ENCODE data around the gene MAG. TPM values are rescaled to one million over a fixed set of nuclear protein-coding genes. Genes with fewer than 3 reads are reported as not detected.

Gene MAG
- total and polyA plus RNA-seq, 9 of the 15 experiments (the other 6 are each of a cell fraction or from before 2014, with no cell fraction given): 0.11 to 10.0 (median 1.6) TPM

DNA sequence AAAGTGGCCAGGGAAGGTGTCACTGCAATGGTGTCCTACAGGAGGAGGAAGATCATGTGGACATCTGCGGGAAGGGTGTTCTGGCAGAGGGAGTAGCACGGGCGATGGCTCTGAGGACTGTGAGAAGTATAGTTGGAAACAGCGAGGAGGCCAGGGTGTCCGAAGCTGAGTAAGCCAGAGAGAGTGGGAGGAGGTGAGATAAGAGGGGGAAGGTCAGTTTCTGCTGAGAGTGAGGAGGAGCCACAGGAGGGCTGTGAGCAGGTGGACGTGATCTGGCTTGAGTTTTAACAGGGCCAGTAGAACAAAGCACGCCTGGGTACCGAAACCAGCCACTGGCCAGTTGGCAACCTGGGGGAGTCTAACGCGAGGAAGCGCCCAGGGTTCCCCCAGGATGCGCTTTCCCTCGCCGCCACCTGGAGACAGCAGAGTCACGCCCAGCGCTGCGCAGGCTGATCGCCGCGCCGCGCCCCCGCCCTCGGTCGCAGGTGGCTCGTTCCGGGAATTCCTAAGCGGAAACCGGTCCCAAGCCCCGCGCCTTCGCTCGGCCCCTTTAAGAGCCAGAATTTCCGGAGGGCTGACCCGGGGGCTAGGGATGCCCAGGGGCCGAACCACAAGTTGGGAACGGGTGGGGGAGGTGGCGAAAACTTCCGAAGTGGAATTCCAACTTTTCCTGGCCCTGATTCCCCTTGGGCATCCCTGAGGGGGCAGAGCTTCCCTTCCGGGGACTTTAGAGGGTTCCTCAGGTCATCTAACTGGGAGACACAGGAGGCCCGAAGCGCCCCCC is 44.2 kb upstream of the MAG start (continued):
- TF ChIP-seq, protein P1, sequence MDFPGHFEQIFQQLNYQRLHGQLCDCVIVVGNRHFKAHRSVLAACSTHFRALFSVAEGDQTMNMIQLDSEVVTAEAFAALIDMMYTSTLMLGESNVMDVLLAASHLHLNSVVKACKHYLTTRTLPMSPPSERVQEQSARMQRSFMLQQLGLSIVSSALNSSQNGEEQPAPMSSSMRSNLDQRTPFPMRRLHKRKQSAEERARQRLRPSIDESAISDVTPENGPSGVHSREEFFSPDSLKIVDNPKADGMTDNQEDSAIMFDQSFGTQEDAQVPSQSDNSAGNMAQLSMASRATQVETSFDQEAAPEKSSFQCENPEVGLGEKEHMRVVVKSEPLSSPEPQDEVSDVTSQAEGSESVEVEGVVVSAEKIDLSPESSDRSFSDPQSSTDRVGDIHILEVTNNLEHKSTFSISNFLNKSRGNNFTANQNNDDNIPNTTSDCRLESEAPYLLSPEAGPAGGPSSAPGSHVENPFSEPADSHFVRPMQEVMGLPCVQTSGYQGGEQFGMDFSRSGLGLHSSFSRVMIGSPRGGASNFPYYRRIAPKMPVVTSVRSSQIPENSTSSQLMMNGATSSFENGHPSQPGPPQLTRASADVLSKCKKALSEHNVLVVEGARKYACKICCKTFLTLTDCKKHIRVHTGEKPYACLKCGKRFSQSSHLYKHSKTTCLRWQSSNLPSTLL (IDR thresholded peaks at IDR 0.05): no peak
- TF ChIP-seq ZC3H11A (IDR thresholded peaks at IDR 0.05; ENCODE audit: low read depth, low read length): 0 out of 2 replicates have a peak, but pooled peaks have one; percentile 10
- TF ChIP-seq PML (IDR thresholded peaks at IDR 0.05; ENCODE audit: low read length): no peak; the same call in 1 of the 2 replicates
- TF ChIP-seq POLR3A (IDR thresholded peaks at IDR 0.05; ENCODE audit: borderline replicate concordance, extremely low read depth, insufficient read depth, insufficient read length): no peak
- TF ChIP-seq FOXK1 (CRISPR knock-in tag; IDR thresholded peaks at IDR 0.05; ENCODE audit: borderline replicate concordance): no peak
- TF ChIP-seq, protein P2, sequence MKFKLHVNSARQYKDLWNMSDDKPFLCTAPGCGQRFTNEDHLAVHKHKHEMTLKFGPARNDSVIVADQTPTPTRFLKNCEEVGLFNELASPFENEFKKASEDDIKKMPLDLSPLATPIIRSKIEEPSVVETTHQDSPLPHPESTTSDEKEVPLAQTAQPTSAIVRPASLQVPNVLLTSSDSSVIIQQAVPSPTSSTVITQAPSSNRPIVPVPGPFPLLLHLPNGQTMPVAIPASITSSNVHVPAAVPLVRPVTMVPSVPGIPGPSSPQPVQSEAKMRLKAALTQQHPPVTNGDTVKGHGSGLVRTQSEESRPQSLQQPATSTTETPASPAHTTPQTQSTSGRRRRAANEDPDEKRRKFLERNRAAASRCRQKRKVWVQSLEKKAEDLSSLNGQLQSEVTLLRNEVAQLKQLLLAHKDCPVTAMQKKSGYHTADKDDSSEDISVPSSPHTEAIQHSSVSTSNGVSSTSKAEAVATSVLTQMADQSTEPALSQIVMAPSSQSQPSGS (CRISPR knock-in tag; IDR thresholded peaks at IDR 0.05): no peak
- TF ChIP-seq E2F3 (CRISPR knock-in tag; IDR thresholded peaks at IDR 0.05): no peak
- peak; percentile 80 for TF ChIP-seq SMARCA4 (IDR thresholded peaks at IDR 0.05)
- no peak for TF ChIP-seq ZBTB7A (IDR thresholded peaks at IDR 0.05; ENCODE audit: borderline replicate concordance, control insufficient read depth, low read depth, low read length)
- no peak for TF ChIP-seq TAF1 (IDR thresholded peaks at IDR 0.05; ENCODE audit: control insufficient read depth, extremely low read depth, insufficient read depth, low read length, severe bottlenecking)
- TF ChIP-seq PURB (CRISPR knock-in tag; IDR thresholded peaks at IDR 0.05; ENCODE audit: low read depth): no peak
- TF ChIP-seq FOXJ3 (CRISPR knock-in tag; IDR thresholded peaks at IDR 0.05): no peak
- no peak for TF ChIP-seq HNRNPLL (IDR thresholded peaks at IDR 0.05; ENCODE audit: low read depth, low read length, poor library complexity, severe bottlenecking)
- TF ChIP-seq, protein P3, sequence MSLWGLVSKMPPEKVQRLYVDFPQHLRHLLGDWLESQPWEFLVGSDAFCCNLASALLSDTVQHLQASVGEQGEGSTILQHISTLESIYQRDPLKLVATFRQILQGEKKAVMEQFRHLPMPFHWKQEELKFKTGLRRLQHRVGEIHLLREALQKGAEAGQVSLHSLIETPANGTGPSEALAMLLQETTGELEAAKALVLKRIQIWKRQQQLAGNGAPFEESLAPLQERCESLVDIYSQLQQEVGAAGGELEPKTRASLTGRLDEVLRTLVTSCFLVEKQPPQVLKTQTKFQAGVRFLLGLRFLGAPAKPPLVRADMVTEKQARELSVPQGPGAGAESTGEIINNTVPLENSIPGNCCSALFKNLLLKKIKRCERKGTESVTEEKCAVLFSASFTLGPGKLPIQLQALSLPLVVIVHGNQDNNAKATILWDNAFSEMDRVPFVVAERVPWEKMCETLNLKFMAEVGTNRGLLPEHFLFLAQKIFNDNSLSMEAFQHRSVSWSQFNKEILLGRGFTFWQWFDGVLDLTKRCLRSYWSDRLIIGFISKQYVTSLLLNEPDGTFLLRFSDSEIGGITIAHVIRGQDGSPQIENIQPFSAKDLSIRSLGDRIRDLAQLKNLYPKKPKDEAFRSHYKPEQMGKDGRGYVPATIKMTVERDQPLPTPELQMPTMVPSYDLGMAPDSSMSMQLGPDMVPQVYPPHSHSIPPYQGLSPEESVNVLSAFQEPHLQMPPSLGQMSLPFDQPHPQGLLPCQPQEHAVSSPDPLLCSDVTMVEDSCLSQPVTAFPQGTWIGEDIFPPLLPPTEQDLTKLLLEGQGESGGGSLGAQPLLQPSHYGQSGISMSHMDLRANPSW (CRISPR knock-in tag; IDR thresholded peaks at IDR 0.05): no peak
- TF ChIP-seq PCBP1 (IDR thresholded peaks at IDR 0.05; ENCODE audit: low read depth, low read length, poor library complexity, severe bottlenecking): peak; percentile 52
- no peak for TF ChIP-seq ZNF780A (CRISPR knock-in tag; IDR thresholded peaks at IDR 0.05)
- no peak for TF ChIP-seq NFRKB (IDR thresholded peaks at IDR 0.05; ENCODE audit: low read depth)
- TF ChIP-seq, protein P4, sequence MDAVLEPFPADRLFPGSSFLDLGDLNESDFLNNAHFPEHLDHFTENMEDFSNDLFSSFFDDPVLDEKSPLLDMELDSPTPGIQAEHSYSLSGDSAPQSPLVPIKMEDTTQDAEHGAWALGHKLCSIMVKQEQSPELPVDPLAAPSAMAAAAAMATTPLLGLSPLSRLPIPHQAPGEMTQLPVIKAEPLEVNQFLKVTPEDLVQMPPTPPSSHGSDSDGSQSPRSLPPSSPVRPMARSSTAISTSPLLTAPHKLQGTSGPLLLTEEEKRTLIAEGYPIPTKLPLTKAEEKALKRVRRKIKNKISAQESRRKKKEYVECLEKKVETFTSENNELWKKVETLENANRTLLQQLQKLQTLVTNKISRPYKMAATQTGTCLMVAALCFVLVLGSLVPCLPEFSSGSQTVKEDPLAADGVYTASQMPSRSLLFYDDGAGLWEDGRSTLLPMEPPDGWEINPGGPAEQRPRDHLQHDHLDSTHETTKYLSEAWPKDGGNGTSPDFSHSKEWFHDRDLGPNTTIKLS (IDR thresholded peaks at IDR 0.05; ENCODE audit: borderline replicate concordance, low read depth): no peak
- no peak for TF ChIP-seq ZNF431 (CRISPR knock-in tag; IDR thresholded peaks at IDR 0.05)
- no peak for TF ChIP-seq HDAC8 (tag; IDR thresholded peaks at IDR 0.05)
- TF ChIP-seq CEBPB (tag; IDR thresholded peaks at IDR 0.05): no peak

Data from K562 (cell line).